ENCODE measurements around the gene STAT5B. TPM values are rescaled to one million over a fixed set of nuclear protein-coding genes. Genes with fewer than 3 reads are reported as not detected.

The STAT5B gene
- total and polyA plus RNA-seq, 2 of the 13 experiments (the other 11 are each of a cell fraction or from before 2014, with no cell fraction given), result 21.0 to 42.8 TPM

DNA sequence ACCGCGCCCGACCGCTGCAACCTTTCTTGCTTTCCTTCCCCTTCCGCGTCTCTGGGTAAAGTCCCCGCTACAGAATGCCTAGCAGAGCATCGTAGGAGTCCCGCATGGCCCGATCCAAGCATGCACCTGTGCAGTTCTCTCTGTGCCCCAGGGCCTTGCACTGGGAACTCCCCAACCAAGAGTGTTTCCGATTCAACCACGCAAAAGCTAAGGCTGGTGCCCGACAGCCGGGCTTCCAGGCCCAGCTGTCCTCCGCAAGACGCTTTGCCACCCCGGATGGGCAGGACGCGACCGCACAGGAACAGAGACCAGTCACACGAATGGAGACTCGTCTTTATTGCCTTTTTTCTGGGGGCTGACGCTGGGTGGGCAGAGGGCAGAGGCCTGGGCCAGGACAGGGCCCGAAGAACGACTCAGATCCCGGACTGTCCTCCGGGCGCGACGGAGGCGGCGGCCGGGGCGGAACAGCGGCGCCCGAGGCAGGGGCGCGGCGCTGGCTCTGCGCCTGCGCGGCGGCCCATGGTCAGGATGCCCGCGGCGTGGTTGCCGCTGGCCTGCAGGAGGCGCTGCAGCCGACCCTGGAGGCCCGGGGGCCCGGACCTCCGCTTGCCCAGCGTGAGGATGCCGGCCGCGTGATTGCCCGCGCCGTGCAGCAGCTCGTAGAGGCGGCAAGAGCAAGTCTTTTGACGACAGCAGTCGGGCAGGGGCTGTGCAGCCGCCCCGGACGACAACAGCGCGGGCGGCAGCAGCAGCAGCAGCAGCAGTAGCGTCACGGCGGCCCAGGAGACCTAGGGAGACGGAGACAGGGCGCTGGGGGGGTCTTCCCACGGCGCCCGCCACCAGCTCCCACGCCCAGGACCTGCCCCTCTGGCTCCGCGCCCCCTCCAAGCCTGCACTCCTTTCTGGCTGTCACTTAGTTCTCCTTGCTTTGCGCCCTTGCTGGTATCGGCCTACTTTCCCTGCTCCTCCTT is 92.2 kb downstream of the STAT5B start (continued):
- TF ChIP-seq GMEB2 (CRISPR knock-in tag; IDR thresholded peaks at IDR 0.05; ENCODE audit: low read depth) (no peak), ZNF792 (CRISPR knock-in tag; IDR thresholded peaks at IDR 0.05) (peak; percentile 72; the same call in 1 of the 2 replicates), DR1 (CRISPR knock-in tag; IDR thresholded peaks at IDR 0.05) (peak; percentile 50; the same call in 1 of the 2 replicates), ZNF746 (CRISPR knock-in tag; IDR thresholded peaks at IDR 0.05) (0 out of 2 replicates have a peak, but pooled peaks have one; percentile 30), ZSCAN22 (CRISPR knock-in tag; IDR thresholded peaks at IDR 0.05) (0 out of 2 replicates have a peak, but pooled peaks have one; percentile 47), ZNF788 (CRISPR knock-in tag; IDR thresholded peaks at IDR 0.05; ENCODE audit: borderline replicate concordance) (0 out of 2 replicates have a peak, but pooled peaks have one; percentile 40), MED13 (CRISPR knock-in tag; IDR thresholded peaks at IDR 0.05) (peak; percentile 62; the same call in 1 of the 2 replicates), ZC3H4 (CRISPR knock-in tag; IDR thresholded peaks at IDR 0.05; ENCODE audit: borderline replicate concordance) (no peak), ZBTB8A (CRISPR knock-in tag; IDR thresholded peaks at IDR 0.05; ENCODE audit: borderline replicate concordance, low read depth) (no peak), ZNF563 (CRISPR knock-in tag; IDR thresholded peaks at IDR 0.05) (peak; percentile 98), RCOR2 (CRISPR knock-in tag; IDR thresholded peaks at IDR 0.05) (no peak), ZNF619 (CRISPR knock-in tag; IDR thresholded peaks at IDR 0.05) (no peak), TMF1 (CRISPR knock-in tag; IDR thresholded peaks at IDR 0.05; ENCODE audit: low read depth) (peak; percentile 92; the same call in 1 of the 2 replicates), CAMTA2 (CRISPR knock-in tag; IDR thresholded peaks at IDR 0.05; ENCODE audit: borderline replicate concordance) (peak; percentile 67; the same call in 1 of the 2 replicates), RFX1 (IDR thresholded peaks at IDR 0.05) (no peak), SP5 (CRISPR knock-in tag; IDR thresholded peaks at IDR 0.05; ENCODE audit: borderline replicate concordance, low read depth) (no peak), ARNT2 (CRISPR knock-in tag; IDR thresholded peaks at IDR 0.05; ENCODE audit: low read depth) (peak; percentile 98), KDM1A (CRISPR knock-in tag; IDR thresholded peaks at IDR 0.05) (no peak), ZNF24 (IDR thresholded peaks at IDR 0.05) (no peak), BORCS8-MEF2B (CRISPR knock-in tag; IDR thresholded peaks at IDR 0.05) (peak; percentile 15), ZNF7 (CRISPR knock-in tag; IDR thresholded peaks at IDR 0.05) (no peak), ISL2 (CRISPR knock-in tag; IDR thresholded peaks at IDR 0.05) (peak; percentile 40; the same call in 1 of the 2 replicates), ZNF569 (CRISPR knock-in tag; IDR thresholded peaks at IDR 0.05; ENCODE audit: borderline replicate concordance) (0 out of 2 replicates have a peak, but pooled peaks have one; percentile 50), HIC2 (CRISPR knock-in tag; IDR thresholded peaks at IDR 0.05; ENCODE audit: low read depth) (peak; percentile 15)
- TF ChIP-seq, protein P1, sequence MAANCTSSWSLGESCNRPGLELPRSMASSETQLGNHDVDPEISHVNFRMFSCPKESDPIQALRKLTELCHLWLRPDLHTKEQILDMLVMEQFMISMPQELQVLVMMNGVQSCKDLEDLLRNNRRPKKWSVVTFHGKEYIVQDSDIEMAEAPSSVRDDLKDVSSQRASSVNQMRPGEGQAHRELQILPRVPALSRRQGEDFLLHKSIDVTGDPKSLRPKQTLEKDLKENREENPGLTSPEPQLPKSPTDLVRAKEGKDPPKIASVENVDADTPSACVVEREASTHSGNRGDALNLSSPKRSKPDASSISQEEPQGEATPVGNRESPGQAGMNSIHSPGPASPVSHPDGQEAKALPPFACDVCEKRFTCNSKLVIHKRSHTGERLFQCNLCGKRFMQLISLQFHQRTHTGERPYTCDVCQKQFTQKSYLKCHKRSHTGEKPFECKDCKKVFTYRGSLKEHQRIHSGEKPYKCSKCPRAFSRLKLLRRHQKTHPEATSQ (CRISPR knock-in tag; IDR thresholded peaks at IDR 0.05; ENCODE audit: borderline replicate concordance), result 0 out of 2 replicates have a peak, but pooled peaks have one; percentile 53
- TF ChIP-seq, protein P2, sequence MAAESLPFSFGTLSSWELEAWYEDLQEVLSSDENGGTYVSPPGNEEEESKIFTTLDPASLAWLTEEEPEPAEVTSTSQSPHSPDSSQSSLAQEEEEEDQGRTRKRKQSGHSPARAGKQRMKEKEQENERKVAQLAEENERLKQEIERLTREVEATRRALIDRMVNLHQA (CRISPR knock-in tag; IDR thresholded peaks at IDR 0.05), result no peak
